ENCODE results near the gene BRPF1. TPM values are rescaled to one million over a fixed set of nuclear protein-coding genes. Genes with fewer than 3 reads are reported as not detected.
A peak's percentile ranks its signal among the peaks of the same experiment; 100 is the strongest.

Gene BRPF1
- polyA plus RNA-seq, 1 experiment: 5.7 TPM

DNA sequence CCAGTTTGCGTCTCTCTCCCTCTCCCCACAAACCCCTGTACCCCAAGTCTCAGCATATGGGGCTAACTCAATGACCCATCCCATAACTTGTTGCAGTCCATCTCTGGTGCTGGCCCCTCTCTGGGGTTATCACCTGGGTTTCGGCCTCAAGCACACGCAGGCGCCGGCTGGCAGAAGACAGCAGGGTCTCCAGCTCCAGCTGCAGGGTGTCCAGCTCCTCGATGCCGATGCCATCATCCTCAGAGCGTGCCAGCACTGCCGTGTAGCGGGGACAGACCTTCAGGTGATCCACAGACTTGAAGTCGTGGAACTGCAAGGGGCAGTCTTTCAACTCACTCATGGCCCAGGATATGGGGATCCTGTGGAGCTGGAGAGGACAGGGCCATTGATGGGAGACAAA lies 59.6 kb downstream of the BRPF1 start:
- DNase-seq (ENCODE audit: low read depth, low spot score): no peak
- ChIA-PET CTCF (no interaction called here), POLR2A (no interaction called here)
- peak overlapping the region; percentile 99; the same call in 1 of the 2 replicates for H3K4me3 ChIP-seq (ENCODE audit: low read depth, low read length)
- peaks cover 2% of the 10 kb centered on the region; the same call in 1 of the 2 replicates for H3K9me3 ChIP-seq (ENCODE audit: control insufficient read depth, insufficient read depth, low read length)
- TF ChIP-seq CTCF (IDR thresholded peaks at IDR 0.05; ENCODE audit: low read depth, low read length): no peak
- no peak overlapping the region for H3K27ac ChIP-seq (ENCODE audit: low read depth, low read length)
- no peaks in the 10 kb centered on the region for H3K27me3 ChIP-seq (ENCODE audit: control insufficient read depth, insufficient read depth, low read length)

- H3K9me3 ChIP-seq (ENCODE audit: control insufficient read depth, insufficient read depth, low read length): peaks cover 2% of the 10 kb centered on the region; the same call in 1 of the 2 replicates
- peak overlapping the region; percentile 99 for H3K4me3 ChIP-seq (ENCODE audit: low read depth, low read length)
- no peak for DNase-seq (ENCODE audit: low read depth, low spot score)
- ChIA-PET CTCF (interaction anchor here (0.6 to 1.1 kb wide), 3 partner anchors 18 to 154 kb away, joined by 3 to 4 read pairs (median 4); partner anchors contain the start of gene BRPF1), POLR2A (interaction anchor here (0.8 to 1.8 kb wide), 6 partner anchors 14 to 223 kb away, joined by 4 to 18 read pairs (median 8); partner anchors contain the start of genes BRPF1, CAMK1 and OGG1)
- no peaks in the 10 kb centered on the region for H3K27me3 ChIP-seq (ENCODE audit: control insufficient read depth, insufficient read depth, low read length)
- H3K27ac ChIP-seq (ENCODE audit: low read depth, low read length): peak overlapping the region; percentile 93
- no peak for TF ChIP-seq CTCF (IDR thresholded peaks at IDR 0.05; ENCODE audit: low read depth, low read length)
Observed at GRCh38 chr3:9791790-9792404, 60.4 kb downstream of the BRPF1 start.

- no peak for TF ChIP-seq CTCF (IDR thresholded peaks at IDR 0.05; ENCODE audit: low read depth, low read length)
- Histone ChIP-seq H3K27ac (ENCODE audit: low read depth, low read length) (peak within 1 kb of the TSS; percentile 93), H3K9me3 (ENCODE audit: control insufficient read depth, insufficient read depth, low read length) (peaks cover 2% of the 10 kb centered on the region; the same call in 1 of the 2 replicates), H3K27me3 (ENCODE audit: control insufficient read depth, insufficient read depth, low read length) (no peaks in the 10 kb centered on the region), H3K4me3 (ENCODE audit: low read depth, low read length) (peak within 1 kb of the TSS; percentile 99)
- POLR2A ChIA-PET: interaction anchor here (0.6 to 1.8 kb wide), 14 partner anchors 13 to 223 kb away, joined by 3 to 18 read pairs (median 4); partner anchors contain the start of genes BRPF1, CAMK1, CRELD1 and IL17RC
- CTCF ChIA-PET: interaction anchor here (0.6 to 1.1 kb wide), 5 partner anchors 8 to 190 kb away, joined by 3 to 8 read pairs (median 4); partner anchors contain the start of gene BRPF1
- DNase-seq (ENCODE audit: low read depth, low spot score): peak; percentile 96
Observed at GRCh38 chr3:9792405-9793160, 61.0 kb downstream of the BRPF1 start, which contains the start of the genes ARPC4 and TADA3. Gene ARPC4, plus strand, starts transcription at chr3:9793082. Its CDS starts 40 bp downstream, at chr3:9793122. Gene TADA3, minus strand, starts transcription at chr3:9792473. Its CDS starts 1,007 bp downstream, at chr3:9791466.

DNA sequence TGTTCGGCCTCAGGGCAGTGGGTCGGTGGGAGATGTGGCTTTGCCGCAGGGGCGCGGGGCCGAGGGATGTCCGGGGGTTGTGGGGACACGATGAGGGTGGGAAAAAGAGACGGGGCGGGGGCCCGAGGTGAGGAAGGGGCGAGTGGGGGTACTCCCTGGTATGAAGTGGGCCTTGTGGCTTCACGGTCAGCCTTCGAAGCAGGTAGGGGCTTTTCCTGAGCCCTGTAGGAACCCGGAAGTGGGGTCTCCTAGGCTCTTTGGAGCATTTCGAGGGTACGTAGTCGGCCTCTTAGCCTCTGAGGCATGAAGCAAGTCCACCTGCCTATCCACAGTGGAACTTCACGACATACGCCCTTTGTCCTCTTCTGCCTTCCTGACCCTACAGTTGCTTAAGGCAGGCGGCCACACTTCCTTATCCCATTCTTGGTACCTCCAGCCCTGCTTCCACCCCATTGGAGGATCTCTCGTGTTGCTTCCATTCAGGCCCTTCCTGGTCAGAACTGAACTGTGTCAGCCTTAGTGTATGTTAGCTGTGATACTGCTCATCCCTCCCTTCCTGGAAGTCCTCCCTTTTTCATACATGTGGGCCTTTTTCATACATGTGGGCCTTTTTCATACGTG lies 61.7 kb downstream of the BRPF1 start:
- TF ChIP-seq CTCF (IDR thresholded peaks at IDR 0.05; ENCODE audit: low read depth, low read length): no peak
- H3K4me3 ChIP-seq (ENCODE audit: low read depth, low read length): peak overlapping the region; percentile 99
- DNase-seq (ENCODE audit: low read depth, low spot score): no peak
- H3K9me3 ChIP-seq (ENCODE audit: control insufficient read depth, insufficient read depth, low read length): peaks cover 2% of the 10 kb centered on the region; the same call in 1 of the 2 replicates
- POLR2A ChIA-PET: interaction anchor here (0.6 to 1.8 kb wide), 14 partner anchors 12 to 153 kb away, joined by 3 to 18 read pairs (median 4); partner anchors contain the start of genes BRPF1, CAMK1, CRELD1 and IL17RC
- CTCF ChIA-PET: interaction anchor here (0.6 to 1.1 kb wide), 4 partner anchors 7 to 189 kb away, joined by 3 to 8 read pairs (median 4); no protein-coding TSS in a partner anchor
- H3K27ac ChIP-seq (ENCODE audit: low read depth, low read length): peak overlapping the region; percentile 93
- H3K27me3 ChIP-seq (ENCODE audit: control insufficient read depth, insufficient read depth, low read length): no peaks in the 10 kb centered on the region

Measured in AG04450 (cell line).